Tibial nerve (tissue), 4 donors: ENCODE measurements around the gene KPNA6. TPM values are rescaled to one million over a fixed set of nuclear protein-coding genes. Genes with fewer than 3 reads are reported as not detected.

Experiments
- DNase-seq, 2 donors: peaks; one replicate each; pipeline ENCODE4 v3.0.0-alpha.2; 2019; ENCODE audit warnings: low spot score in 2 of 2
- H3K27ac ChIP-seq, 4 donors: fragments of 200-600 bp; sonication (generic) in 3 of 4; one replicate each; pipeline ENCODE4 v1.5.1; 2017 to 2019; ENCODE audit warnings: mild to moderate bottlenecking in 1 of 4
- H3K27me3 ChIP-seq, 2 donors: fragments of 200-600 bp; sonication (generic) in 1 of 2; one replicate each; pipeline versions ENCODE4 v1.5.1 to v1.6.0; 2017 to 2019
- H3K36me3 ChIP-seq, 3 donors: fragments of 200-600 bp; sonication (generic); one replicate each; pipeline ENCODE4 v1.5.1; 2018 to 2019
- H3K4me1 ChIP-seq, 4 donors: fragments of 200-600 bp; sonication (generic) in 3 of 4; one replicate each; pipeline ENCODE4 v1.5.1; 2017 to 2019
- H3K4me3 ChIP-seq, 4 donors: fragments of 200-600 bp; sonication (generic) in 3 of 4; one replicate each; pipeline ENCODE4 v1.5.1; 2017 to 2019; ENCODE audit warnings: mild to moderate bottlenecking in 1 of 4, moderate library complexity in 1 of 4
- H3K9me3 ChIP-seq, 4 donors: fragments of 200-600 bp; sonication (generic) in 3 of 4; one replicate each; pipeline ENCODE4 v1.5.1; 2017 to 2019
- CTCF ChIP-seq, 5 experiments: fragments of 200-600 bp in 3 of 5; fragments of 450-650 bp in 2 of 5; sonication (generic) in 3 of 5; IDR thresholded peaks; one replicate each; pipeline ENCODE4 v1.5.1; 2016 to 2019; ENCODE audit warnings: antibody characterized with exemption in 5 of 5, mild to moderate bottlenecking in 3 of 5, moderate library complexity in 2 of 5
- EP300 ChIP-seq, 2 donors: sonication (generic); formaldehyde crosslinking; IDR thresholded peaks; one replicate each; pipeline ENCODE4 v1.6.1; 2017; ENCODE audit warnings: antibody characterized with exemption in 2 of 2, mild to moderate bottlenecking in 1 of 2
- POLR2A ChIP-seq, 2 donors: fragments of 450-650 bp; IDR thresholded peaks; one replicate each; pipeline ENCODE4 v1.6.1; 2017; ENCODE audit warnings: antibody characterized with exemption in 2 of 2, mild to moderate bottlenecking in 2 of 2, moderate library complexity in 2 of 2
- WGBS, 2 donors: methylation state at CpG; one replicate each; pipeline ENCODE4 v1.1.5; 2018; 5-methylcytosine and 5-hydroxymethylcytosine counted together
- total RNA-seq, 4 donors: library from RNA; depleted of rRNA; stranded (reverse); fragments of >200 nt; gene quantifications; one replicate each; pipeline ENCODE4 v1.1.0, GENCODE V29; 2016

KPNA6 gene
- total RNA-seq, 4 donors from 2014 or later: 30.3 to 39.3 (median 33.5) TPM

- H3K27me3 ChIP-seq: no peaks in the 10 kb centered on the region
- no peak overlapping the region for H3K4me3 ChIP-seq
- H3K9me3 ChIP-seq: no peaks in the 10 kb centered on the region
- H3K36me3 ChIP-seq: peaks cover 12 to 61% (median 20%) of the 10 kb centered on the region in 3 donors
- DNase-seq: no peak
- H3K27ac ChIP-seq: no peak overlapping the region
- TF ChIP-seq POLR2A (IDR thresholded peaks at IDR 0.05) (no peak), CTCF (IDR thresholded peaks at IDR 0.05) (no peak)
- 93 to 100% methylated on average over 1 of the region's 1 CpG for WGBS, 2 donors
- H3K4me1 ChIP-seq: peaks cover 0 to 28% (median 13%) of the 10 kb centered on the region in 4 donors
Observed at GRCh38 chr1:32197074-32197473, 89.2 kb downstream of the KPNA6 start.

DNA sequence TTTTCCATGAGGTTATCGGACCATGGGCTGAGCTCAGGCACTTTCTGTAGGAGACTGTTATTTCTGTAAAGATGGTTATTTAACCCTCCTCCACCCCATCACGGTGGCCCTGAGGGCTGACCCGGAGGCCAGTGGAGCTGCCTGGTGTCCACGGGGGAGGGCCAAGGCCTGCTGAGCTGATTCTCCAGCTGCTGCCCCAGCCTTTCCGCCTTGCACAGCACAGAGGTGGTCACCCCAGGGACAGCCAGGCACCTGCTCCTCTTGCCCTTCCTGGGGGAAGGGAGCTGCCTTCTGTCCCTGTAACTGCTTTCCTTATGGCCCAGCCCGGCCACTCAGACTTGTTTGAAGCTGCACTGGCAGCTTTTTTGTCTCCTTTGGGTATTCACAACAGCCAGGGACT is 90.0 kb downstream of the KPNA6 start:
- TF ChIP-seq CTCF (IDR thresholded peaks at IDR 0.05): no peak
- TF ChIP-seq POLR2A (IDR thresholded peaks at IDR 0.05): no peak
- no peak for TF ChIP-seq EP300 (IDR thresholded peaks at IDR 0.05)
- WGBS, 2 donors: 44 to 54% methylated on average over 6 of the region's 6 CpGs

DNA sequence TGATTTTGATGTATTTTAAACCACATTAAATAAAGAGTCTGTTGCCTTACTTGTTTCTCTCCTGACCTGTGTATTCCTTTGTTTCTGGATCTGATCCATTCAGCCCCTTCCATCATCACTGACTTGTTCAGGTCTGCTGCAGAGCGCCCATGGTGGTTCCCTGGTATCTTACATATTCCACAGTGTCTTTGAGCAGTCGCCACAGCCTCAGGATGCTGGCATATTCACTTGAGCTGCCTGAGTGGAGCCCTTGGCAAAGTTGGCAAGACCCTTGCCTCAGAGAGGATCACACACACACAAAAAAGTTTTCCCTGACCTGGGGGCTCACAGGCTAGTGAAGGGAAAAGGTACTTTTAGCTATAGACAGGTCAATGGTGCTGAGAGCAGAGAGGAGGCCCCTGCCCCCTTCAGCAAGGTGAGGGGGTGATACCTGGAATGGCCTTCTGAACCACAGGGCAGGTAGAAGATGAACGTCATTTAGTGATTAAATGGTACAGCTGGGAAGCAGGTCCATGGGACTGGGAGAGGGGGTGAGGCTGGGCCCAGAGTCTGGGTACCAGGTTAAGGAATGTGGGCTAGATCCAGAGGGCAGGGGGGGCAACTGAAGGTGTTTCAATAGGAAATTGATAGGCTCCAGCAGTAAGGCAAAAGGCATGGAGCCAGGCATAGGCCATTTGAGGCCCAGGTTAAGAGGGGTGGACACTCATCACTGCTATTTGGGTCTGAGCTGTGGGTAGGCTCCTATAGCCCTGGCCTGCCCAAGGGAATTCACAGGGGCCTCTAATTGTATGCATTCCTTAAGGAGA is 90.6 kb downstream of the KPNA6 start:
- Histone ChIP-seq H3K36me3 (peaks cover 3 to 47% (median 15%) of the 10 kb centered on the region in 3 donors), H3K4me3 (no peak overlapping the region), H3K27ac (peak overlapping the region in 1 of 4 donors; percentile 87), H3K9me3 (no peaks in the 10 kb centered on the region), H3K27me3 (no peaks in the 10 kb centered on the region), H3K4me1 (peaks cover 0 to 30% (median 14%) of the 10 kb centered on the region in 4 donors)
- 79 to 82% methylated on average over 3 of the region's 3 CpGs for WGBS, 2 donors
- TF ChIP-seq EP300 (IDR thresholded peaks at IDR 0.05) (no peak), CTCF (IDR thresholded peaks at IDR 0.05) (no peak), POLR2A (IDR thresholded peaks at IDR 0.05) (no peak)
- DNase-seq: no peak

More for the DNA sequence above, 90.0 kb downstream of the KPNA6 start:
- no peak for DNase-seq
- Histone ChIP-seq H3K27me3 (no peaks in the 10 kb centered on the region), H3K9me3 (no peaks in the 10 kb centered on the region), H3K36me3 (peaks cover 5 to 53% (median 20%) of the 10 kb centered on the region in 3 donors), H3K4me3 (no peak overlapping the region), H3K4me1 (peaks cover 0 to 30% (median 14%) of the 10 kb centered on the region in 4 donors), H3K27ac (peak overlapping the region in 1 of 4 donors; percentile 14)

DNA sequence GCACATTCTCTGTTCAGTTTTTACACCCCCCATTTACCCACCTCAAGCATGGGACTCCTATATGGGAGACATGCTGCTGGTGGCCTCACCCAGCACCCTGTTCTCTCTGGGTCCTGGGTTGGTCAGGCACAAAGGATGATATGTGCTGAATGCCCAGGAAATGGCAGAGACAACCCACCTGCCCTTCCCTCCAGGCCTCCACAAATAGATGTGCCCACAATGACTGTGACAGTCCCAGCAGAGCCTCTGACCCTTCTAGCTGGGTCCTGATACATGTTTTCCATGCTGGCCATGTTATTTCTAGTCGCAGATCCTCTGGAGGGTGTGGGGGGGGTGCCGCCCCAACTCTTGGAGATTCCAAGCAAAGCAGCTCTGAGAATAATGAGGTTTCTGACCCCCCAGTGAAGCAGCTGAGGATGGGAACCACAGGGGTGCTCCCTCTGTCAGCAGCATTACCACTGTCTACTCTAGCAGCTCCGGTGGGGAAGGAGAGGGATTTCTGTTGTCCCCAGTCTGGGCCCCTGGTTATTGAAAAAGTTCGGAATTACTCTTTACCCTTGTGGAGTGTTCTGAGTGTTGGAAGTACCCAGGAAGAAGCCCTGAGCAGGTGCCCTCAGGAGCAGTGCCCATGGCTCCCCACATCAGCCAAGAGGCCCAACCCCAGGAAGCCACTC is 91.3 kb downstream of the KPNA6 start:
- Histone ChIP-seq H3K27ac (peak overlapping the region in 3 of 4 donors; percentile 70 to 95 (median 87)), H3K4me3 (no peak overlapping the region)
- WGBS, 2 donors: 59 to 64% methylated on average over 3 to 4 of the region's 4 CpGs

More for the DNA sequence above, 91.3 kb downstream of the KPNA6 start:
- DNase-seq: no peak
- no peaks in the 10 kb centered on the region for H3K27me3 ChIP-seq
- H3K4me1 ChIP-seq: peaks cover 0 to 30% (median 14%) of the 10 kb centered on the region in 4 donors
- H3K36me3 ChIP-seq: peaks cover 3 to 40% (median 9%) of the 10 kb centered on the region in 3 donors
- H3K9me3 ChIP-seq: no peaks in the 10 kb centered on the region
- TF ChIP-seq POLR2A (IDR thresholded peaks at IDR 0.05) (no peak), EP300 (IDR thresholded peaks at IDR 0.05) (no peak), CTCF (IDR thresholded peaks at IDR 0.05) (no peak)
